Activated CD4-positive, alpha-beta T cell treated with anti-CD3 and anti-CD28 coated beads, Interleukin-2, Interleukin-6, amounts not matched to agents 100 ng/mL and 50 ng/mL, durations not matched to agents 16 hours and 8 hours (primary cell): ENCODE measurements around the gene PPARG.
"Not testable (repeated sequence)": the region's sequence is repeated elsewhere in the genome, so short reads cannot be mapped to it uniquely, and the experiment has no call there.

ENCODE experiments used
- DNase-seq: peaks from one replicate; pipeline ENCODE4 v3.0.0-alpha.2; 2020

Gene PPARG

GRCh38 chr3:12383218-12383617 lies 94.3 kb downstream of the PPARG start:
- no peak for DNase-seq

DNA sequence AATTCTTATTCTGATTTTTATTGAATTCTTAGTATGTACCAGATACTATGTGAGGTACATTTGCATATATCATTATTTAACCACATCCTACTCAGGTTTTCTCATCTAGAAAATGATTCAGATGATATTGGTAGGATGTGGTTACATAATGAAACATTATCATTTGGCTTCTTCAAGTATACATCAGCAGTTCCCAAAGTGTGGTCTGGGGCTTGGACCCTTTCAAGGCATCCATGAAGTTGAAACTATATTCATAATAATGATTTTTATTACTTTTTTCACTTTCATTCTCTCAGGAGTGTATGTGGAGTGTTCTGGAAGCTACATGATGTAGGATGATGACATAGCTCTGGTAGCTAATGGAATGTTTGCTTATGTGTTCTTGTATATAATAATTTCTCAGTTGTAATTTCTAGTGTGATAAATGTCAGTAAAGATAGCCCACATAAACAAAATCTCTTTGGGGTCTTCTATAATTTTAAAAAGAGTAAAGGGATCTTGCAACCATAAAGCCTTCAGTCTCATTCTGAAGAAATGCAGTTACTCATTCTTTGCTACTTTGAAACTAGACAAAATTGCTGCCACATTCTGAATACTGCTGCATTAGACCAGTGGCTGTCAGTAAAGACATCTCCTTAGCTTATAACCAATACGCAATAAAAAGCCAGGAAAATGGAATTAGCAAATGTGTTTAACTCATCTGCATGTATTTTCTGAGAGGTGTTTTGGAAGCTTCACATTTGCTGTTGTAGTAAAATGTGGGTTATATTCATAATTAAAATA lies 95.8 kb downstream of the PPARG start:
- DNase-seq = peak; percentile 43

GRCh38 chr3:12386514-12387291 lies 97.8 kb downstream of the PPARG start:
- not testable (repeated sequence) for DNase-seq

- DNase-seq = no peak
These were observed 99.3 kb downstream of the PPARG start for GRCh38 chr3:12388185-12388584.

DNA sequence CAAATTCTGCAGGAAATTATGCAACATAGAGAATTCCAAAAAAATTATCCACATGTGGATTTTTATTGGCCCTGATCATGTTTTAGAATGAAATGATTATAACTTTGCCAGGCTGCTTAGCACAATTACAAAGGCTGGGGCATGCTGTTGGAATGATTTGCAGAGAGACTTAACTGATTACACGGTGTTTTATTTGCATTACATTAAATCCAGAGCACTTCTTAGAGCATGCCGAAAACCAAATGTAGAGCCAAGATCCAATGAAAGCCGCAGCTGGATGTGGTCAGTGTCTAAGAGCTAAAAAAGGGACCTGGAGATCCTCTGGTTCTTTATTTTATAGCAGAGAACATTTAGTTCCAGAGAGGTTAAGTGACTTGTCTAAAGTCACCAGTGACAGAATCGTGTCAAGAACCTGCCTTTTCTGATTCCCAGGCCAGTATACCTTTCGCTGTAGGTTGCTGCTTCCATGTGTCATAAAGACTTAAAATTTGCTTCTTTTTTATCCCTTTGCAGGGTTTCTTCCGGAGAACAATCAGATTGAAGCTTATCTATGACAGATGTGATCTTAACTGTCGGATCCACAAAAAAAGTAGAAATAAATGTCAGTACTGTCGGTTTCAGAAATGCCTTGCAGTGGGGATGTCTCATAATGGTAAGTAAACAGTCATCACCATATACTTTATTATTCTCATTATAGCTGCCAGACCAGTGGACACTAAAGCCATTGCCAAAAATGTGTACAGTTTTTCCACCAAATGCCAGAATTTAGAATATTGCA lies 103.4 kb downstream of the PPARG start:
- DNase-seq = no peak

DNA sequence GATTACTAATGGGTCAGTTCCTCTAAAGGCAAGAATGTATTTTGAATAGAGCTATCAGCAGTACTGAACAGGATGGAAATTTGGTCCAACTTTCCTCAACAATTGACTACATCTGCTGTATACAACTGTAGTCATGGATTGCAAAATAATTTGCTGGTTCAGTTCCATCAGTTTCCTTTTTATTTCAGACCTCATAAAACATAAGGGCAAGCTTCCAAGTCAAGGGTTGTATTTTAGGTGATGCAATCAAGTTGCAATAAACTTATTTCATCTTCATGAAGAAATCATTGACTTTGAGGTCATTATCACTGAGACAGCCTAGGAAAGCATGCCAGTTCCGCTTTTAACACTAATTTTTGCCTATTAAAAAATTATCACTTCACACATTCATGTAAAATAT lies 105.0 kb downstream of the PPARG start:
- DNase-seq = no peak

- DNase-seq = no peak
These were observed 105.8 kb downstream of the PPARG start for GRCh38 chr3:12394569-12395271.

DNA sequence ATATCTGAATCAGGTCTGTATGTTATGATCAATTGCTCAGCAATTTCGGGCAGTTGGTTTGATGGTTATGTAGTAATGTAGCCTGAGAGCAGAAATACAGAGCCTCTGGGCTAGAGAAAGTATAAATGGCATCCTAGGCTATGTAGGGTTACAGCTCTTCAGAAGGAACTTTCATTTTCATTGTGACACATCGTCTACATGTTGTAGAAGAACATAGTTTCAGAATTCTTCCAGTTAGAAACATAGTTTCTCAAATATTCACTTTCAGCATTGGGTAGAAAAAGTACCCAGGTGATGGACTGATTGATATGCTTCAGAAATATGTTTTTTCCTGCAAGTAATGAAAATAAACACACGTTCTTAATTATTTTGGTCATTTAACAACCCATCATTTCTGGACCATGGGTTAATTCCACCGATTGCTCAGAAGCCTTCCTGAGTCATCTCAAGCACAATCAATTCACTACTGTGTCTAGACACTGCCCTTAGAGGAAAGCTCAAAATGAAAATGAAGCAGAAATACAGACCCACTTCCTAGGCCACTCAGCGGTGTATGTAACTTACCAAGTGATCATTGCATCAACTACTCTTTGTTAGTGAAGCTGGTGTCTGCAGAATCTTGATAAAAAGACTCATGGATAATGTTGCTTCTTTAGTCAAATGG lies 106.6 kb downstream of the PPARG start:
- peak; percentile 85 for DNase-seq

- DNase-seq = no peak
These were observed 107.6 kb downstream of the PPARG start for GRCh38 chr3:12396471-12396870.

DNA sequence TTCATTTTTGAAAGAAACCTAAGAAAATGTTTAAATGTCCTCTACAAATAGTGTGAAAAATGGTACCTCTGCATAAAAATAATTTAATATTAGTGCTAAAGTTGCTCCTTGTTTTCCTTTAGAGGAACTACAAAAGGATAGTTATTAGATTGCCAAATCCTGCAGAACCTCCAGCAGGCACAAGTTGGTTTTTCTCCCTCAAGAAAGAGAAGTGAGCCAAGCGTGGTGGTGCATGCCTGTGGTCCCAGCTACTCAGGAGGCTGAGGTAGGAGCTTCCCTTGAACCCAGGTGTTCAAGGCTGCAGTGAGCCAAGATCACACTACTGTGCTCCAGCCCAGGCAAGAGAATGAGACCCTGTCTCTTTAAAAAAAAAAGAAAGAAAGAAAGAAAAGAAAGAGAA lies 110.4 kb downstream of the PPARG start:
- DNase-seq = no peak

- no peak for DNase-seq
These were observed 111.8 kb downstream of the PPARG start for GRCh38 chr3:12400616-12401194.

DNA sequence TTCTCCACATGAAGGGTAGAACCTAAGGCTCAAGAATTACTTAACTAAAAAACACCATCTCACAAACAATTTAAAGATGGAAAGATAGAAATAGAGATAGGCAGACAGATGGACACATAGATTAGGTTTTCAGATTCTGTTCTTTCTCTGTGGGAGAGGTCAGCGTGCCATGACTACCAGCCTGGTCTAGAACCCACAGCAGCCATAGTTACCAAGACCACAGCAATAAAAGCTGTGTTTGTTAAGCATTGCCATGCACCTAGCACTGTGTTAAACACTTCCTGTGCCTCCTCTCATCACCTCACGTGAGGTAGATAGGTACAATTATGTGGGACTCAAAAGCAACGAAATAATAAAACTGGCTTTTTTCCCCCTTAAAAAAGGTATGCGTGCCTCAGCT lies 112.3 kb downstream of the PPARG start:
- no peak for DNase-seq

DNA sequence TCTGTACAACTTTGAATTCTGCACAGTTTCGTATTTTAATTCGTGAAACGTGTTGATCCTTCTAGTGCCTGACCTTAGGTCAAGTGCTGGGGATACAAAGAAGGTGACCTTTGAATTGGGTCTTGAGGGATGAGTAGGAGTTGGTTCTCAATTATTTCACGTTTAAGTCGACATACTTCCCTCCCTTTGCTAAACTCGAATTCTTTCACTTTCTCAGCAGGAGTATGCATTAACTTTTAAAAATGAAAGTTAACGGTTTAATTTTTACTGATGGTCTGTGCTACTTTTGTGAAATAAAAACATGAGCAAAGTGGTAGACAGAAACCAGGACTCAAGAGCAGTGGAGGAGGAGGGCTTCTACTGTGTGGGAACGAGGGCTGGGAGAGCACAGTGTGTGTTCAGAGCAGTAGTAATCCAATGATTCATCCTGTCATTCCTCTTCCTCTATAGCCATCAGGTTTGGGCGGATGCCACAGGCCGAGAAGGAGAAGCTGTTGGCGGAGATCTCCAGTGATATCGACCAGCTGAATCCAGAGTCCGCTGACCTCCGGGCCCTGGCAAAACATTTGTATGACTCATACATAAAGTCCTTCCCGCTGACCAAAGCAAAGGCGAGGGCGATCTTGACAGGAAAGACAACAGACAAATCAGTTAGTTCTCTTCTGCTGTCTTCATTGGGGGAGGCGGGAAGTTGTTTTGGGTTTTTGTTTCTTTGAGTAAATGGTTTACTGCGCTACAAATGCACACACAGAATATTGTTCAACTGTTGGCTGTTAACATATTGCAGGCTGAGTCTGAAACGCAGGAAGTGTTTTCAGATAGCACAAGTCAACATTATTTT lies 116.8 kb downstream of the PPARG start:
- DNase-seq = no peak

DNA sequence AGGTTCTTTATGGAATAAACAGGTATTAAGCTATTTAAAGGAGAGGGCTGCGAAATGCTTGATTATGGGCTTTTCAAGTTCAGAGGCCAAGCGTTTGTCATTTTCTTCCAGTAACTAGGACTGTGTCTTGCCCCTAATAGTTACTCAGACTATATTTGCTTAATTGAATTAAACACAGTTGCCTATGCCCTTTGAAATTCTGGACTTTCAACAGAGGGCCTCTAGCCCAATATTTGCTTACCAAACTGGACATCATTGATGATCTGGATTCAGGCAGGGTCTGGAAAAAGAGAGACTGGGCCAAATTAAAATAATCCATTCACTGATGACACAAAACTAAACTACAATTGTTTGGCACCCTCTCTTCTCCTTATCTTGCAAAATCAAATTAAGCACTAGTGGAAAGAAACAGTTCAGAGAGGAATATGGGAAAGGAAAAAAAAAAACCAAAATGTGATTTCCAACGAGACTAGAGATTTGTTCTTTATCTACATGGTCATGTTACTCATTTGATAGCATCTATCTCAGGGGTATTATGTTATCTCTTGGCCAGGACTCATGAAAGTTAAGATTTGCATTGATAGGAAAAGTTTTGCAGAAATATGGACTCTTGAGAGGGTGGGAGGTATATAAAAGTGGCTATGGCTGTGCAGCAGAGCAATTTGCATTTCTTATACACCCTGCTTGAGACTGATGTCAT lies 120.3 kb downstream of the PPARG start:
- no peak for DNase-seq

DNA sequence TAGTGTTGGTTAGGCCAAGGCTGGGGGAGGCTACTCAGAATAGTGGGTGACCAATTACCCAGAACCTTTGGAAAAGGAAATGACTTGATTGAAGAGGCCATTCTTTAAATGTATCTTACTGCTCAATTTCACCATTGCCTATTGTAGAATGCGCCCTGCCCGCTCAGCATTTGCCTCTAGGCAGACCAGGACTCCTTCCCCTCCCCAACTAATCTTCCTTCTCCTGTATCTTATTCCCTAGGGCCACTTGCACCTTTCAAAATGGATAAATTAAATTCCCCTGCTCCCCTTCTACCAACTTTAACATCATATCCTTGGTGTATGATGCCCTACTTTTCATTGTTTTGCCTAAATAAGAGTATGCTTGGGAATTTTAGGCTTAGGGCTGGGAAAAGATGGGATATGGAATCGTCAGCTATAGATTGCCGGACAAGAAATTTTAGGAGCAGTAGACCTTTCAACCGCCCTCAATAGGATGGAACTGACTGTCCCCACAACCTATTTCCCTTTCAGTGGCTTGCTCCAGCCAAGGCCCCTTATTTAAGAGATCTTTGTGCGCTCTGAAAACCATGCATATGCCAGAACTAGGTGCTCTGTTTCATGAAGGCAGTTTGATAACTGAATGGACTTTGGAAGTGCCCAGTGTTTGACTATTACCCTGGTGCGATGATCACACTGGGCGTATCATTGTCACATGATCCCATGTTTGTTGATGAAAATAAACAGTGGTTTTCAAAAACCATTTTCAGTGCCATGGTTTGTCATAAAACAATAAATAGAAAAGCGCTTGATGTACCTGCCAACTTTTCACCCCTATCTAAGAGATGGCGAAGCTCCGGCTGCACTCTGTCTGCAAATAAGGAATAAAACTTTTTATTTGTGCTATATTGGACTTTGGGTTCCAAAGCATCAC lies 121.1 kb downstream of the PPARG start:
- no peak for DNase-seq

DNA sequence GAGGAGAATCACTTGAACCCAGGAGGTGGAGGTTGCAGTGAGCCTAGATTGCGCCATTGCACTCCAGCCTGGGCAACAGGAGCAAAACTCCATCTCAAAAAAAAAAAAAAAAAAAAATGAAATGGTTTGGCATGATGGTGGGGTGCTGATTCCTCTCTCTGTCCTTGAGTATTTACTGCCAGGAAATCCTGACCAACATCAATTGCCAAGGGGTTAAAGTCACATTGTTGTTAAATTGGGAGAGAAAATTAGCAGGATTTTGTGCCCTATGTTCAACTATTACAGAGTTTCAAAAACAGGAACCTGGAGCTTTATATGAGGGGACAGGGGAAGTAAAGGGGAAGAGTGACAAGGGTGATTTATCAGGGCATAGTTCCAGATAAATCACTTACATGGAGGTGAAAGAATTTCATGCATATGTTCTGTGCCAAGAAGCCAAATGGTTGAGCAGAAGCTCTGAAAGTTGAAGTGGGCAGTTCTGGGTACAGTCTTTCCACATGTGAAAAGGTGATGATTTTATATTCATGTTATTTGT lies 124.9 kb downstream of the PPARG start:
- DNase-seq = no peak

GRCh38 chr3:12415014-12415680 lies 126.3 kb downstream of the PPARG start:
- peak; percentile 13 for DNase-seq

GRCh38 chr3:12416731-12417130 lies 127.9 kb downstream of the PPARG start:
- no peak for DNase-seq
